Keratinocyte (primary cell): ENCODE results near the gene TNFRSF14. TPM values are rescaled to one million over a fixed set of nuclear protein-coding genes. Genes with fewer than 3 reads are reported as not detected.

ENCODE experiments used
- DNase-seq: peaks from one replicate; pipeline ENCODE4 v3.0.0-alpha.2; 2011; ENCODE audit warnings: low read depth, missing footprints, low spot score
- FAIRE-seq: peaks from 2 replicates; lab custom pipeline; 2011; peaks lifted over from hg19 to GRCh38; lab: Jason Lieb, UNC
- H2AFZ ChIP-seq: 2 replicates; pipeline ENCODE4 v1.6.0; 2012; ENCODE audit warnings: low read length, control low read depth, inconsistent platforms; ENCODE audit not compliant: control insufficient read depth
- H3K27ac ChIP-seq: 2 replicates; pipeline ENCODE4 v1.5.1; 2011; ENCODE audit warnings: low read length; ENCODE audit not compliant: control insufficient read depth, insufficient read depth
- H3K27me3 ChIP-seq: 3 replicates; pipeline ENCODE4 v1.6.0; 2011; ENCODE audit warnings: low read length; ENCODE audit not compliant: control insufficient read depth, insufficient read depth; ENCODE audit errors: extremely low read depth
- H3K36me3 ChIP-seq, 2 experiments: 2 replicates in 1 of 2; 3 replicates in 1 of 2; pipeline ENCODE4 v1.5.1; 2011; ENCODE audit warnings: low read length in 2 of 2, mild to moderate bottlenecking in 1 of 2; ENCODE audit not compliant: control insufficient read depth in 2 of 2, insufficient read depth in 2 of 2; ENCODE audit errors: extremely low read depth in 1 of 2
- H3K4me1 ChIP-seq: 3 replicates; pipeline ENCODE4 v1.5.1; 2011; ENCODE audit warnings: low read length; ENCODE audit not compliant: control insufficient read depth, insufficient read depth; ENCODE audit errors: extremely low read depth
- H3K4me2 ChIP-seq: 3 replicates; pipeline ENCODE4 v1.6.0; 2011; ENCODE audit warnings: low read depth, low read length; ENCODE audit not compliant: control insufficient read depth, insufficient read depth; ENCODE audit errors: extremely low read depth
- H3K4me3 ChIP-seq, 3 experiments: fragments of 200-600 bp in 1 of 3; sonication (generic) in 1 of 3; 2 replicates in 2 of 3; 3 replicates in 1 of 3; pipeline ENCODE4 v1.5.1; 2011 to 2016; ENCODE audit warnings: low read length in 3 of 3, mild to moderate bottlenecking in 3 of 3, control low read depth in 2 of 3, inconsistent platforms in 1 of 3, low read depth in 1 of 3, mixed read lengths in 1 of 3, mixed run types in 1 of 3, moderate library complexity in 1 of 3; ENCODE audit not compliant: control insufficient read depth in 2 of 3, insufficient read depth in 2 of 3; ENCODE audit errors: extremely low read depth in 1 of 3
- H3K79me2 ChIP-seq: 2 replicates; pipeline ENCODE4 v1.6.0; 2012; ENCODE audit warnings: low read length; ENCODE audit not compliant: control insufficient read depth, insufficient read depth
- H3K9ac ChIP-seq: 3 replicates; pipeline ENCODE4 v1.6.0; 2011; ENCODE audit warnings: low read length; ENCODE audit not compliant: control insufficient read depth, insufficient read depth; ENCODE audit errors: extremely low read depth
- H3K9me1 ChIP-seq: 3 replicates; pipeline ENCODE4 v1.6.0; 2011; ENCODE audit warnings: low read length; ENCODE audit not compliant: control insufficient read depth, insufficient read depth; ENCODE audit errors: extremely low read depth
- H3K9me3 ChIP-seq: 2 replicates; pipeline ENCODE4 v1.5.1; 2012; ENCODE audit warnings: low read depth, low read length; ENCODE audit not compliant: control insufficient read depth
- H4K20me1 ChIP-seq: 3 replicates; pipeline ENCODE4 v1.6.0; 2011; ENCODE audit warnings: low read length; ENCODE audit not compliant: control insufficient read depth, insufficient read depth; ENCODE audit errors: extremely low read depth
- EZH2 ChIP-seq: IDR thresholded peaks from one replicate; pipeline ENCODE4 v1.6.1; 2012; ENCODE audit warnings: inconsistent platforms, mild to moderate bottlenecking, low read length, moderate library complexity
- dilution Hi-C: fragments of 300-500 bp; cut with MboI; formaldehyde crosslinking; loops from one replicate; pipeline ENCODE4 v1.7.0; 2020; ENCODE audit warnings: low sequenced_read_pairs; ENCODE audit not compliant: extremely low pct_ligation_motif_present
- polyA plus RNA-seq, 5 experiments: library from polyadenylated mRNA; depleted of rRNA in 3 of 5; stranded (reverse) in 3 of 5; stranded (forward) in 1 of 5; unstranded in 1 of 5; fragments of >200 nt; gene quantifications; 1 replicate in 1 of 5; 2 replicates in 3 of 5; 3 replicates in 1 of 5; pipeline versions ENCODE4 v1.2.1 to v1.2.3, GENCODE V29; 2011 to 2012; ENCODE audit warnings: missing spikeins in 2 of 5, low read depth in 1 of 5, low replicate concordance in 1 of 5
- TF ChIP-seq, protein P1 (sequence below), 3 experiments: IDR thresholded peaks in 1 of 3; conservative IDR thresholded peaks in 1 of 3; optimal IDR thresholded peaks in 1 of 3; 2 replicates in 2 of 3; 3 replicates in 1 of 3; pipeline versions ENCODE3 to v1.5.1; 2011; ENCODE audit warnings: low read length in 3 of 3, mild to moderate bottlenecking in 3 of 3, moderate library complexity in 2 of 3, control low read depth in 1 of 3, inconsistent platforms in 1 of 3; ENCODE audit not compliant: insufficient read depth in 2 of 3; ENCODE audit errors: extremely low read depth in 1 of 3

TNFRSF14 gene
- polyA plus RNA-seq, 1 donor (not counting 4 experiments of a cell fraction or from before 2014, with no cell fraction given), result 5.2 TPM

GRCh38 chr1:2561898-2562895, 6.0 kb downstream of the TNFRSF14 start:
- H3K27me3 ChIP-seq, result peaks cover 21% of the 10 kb centered on the region
- no peaks in the 10 kb centered on the region for H4K20me1 ChIP-seq
- no peak overlapping the region for H3K9ac ChIP-seq
- H3K27ac ChIP-seq, result no peak overlapping the region
- DNase-seq (no peak), FAIRE-seq (no peak)
- H3K9me1 ChIP-seq, result no peaks in the 10 kb centered on the region
- TF ChIP-seq, protein P1, sequence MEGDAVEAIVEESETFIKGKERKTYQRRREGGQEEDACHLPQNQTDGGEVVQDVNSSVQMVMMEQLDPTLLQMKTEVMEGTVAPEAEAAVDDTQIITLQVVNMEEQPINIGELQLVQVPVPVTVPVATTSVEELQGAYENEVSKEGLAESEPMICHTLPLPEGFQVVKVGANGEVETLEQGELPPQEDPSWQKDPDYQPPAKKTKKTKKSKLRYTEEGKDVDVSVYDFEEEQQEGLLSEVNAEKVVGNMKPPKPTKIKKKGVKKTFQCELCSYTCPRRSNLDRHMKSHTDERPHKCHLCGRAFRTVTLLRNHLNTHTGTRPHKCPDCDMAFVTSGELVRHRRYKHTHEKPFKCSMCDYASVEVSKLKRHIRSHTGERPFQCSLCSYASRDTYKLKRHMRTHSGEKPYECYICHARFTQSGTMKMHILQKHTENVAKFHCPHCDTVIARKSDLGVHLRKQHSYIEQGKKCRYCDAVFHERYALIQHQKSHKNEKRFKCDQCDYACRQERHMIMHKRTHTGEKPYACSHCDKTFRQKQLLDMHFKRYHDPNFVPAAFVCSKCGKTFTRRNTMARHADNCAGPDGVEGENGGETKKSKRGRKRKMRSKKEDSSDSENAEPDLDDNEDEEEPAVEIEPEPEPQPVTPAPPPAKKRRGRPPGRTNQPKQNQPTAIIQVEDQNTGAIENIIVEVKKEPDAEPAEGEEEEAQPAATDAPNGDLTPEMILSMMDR (optimal IDR thresholded peaks at IDR 0.05 in 1 of 3, IDR thresholded peaks at IDR 0.05 in 1 of 3, conservative IDR thresholded peaks at IDR 0.05 in 1 of 3; ENCODE audit: extremely low read depth in 1 of 3, insufficient read depth in 2 of 3, low read length in 3 of 3), result peak; percentile 32 to 74 (median 49)
- no peak for TF ChIP-seq EZH2
- H3K4me3 ChIP-seq, result no peak overlapping the region
- no peaks in the 10 kb centered on the region for H3K4me1 ChIP-seq
- no peak overlapping the region for H2AFZ ChIP-seq
- H3K36me3 ChIP-seq, result no peaks in the 10 kb centered on the region
- dilution Hi-C loops, result no loop called here
- no peak overlapping the region for H3K4me2 ChIP-seq
- H3K9me3 ChIP-seq, result no peaks in the 10 kb centered on the region
- H3K79me2 ChIP-seq, result no peaks in the 10 kb centered on the region

- Histone ChIP-seq H4K20me1 (no peaks in the 10 kb centered on the region), H3K4me2 (no peak overlapping the region), H3K27ac (no peak overlapping the region), H3K79me2 (no peaks in the 10 kb centered on the region), H3K9me3 (no peaks in the 10 kb centered on the region), H3K4me3 (no peak overlapping the region), H2AFZ (no peak overlapping the region), H3K27me3 (peaks cover 21% of the 10 kb centered on the region), H3K9ac (no peak overlapping the region), H3K36me3 (no peaks in the 10 kb centered on the region), H3K4me1 (no peaks in the 10 kb centered on the region), H3K9me1 (no peaks in the 10 kb centered on the region)
- FAIRE-seq (no peak), DNase-seq (no peak)
- dilution Hi-C loops, result no loop called here
- TF ChIP-seq EZH2, result no peak
- TF ChIP-seq, protein P1 (optimal IDR thresholded peaks at IDR 0.05 in 1 of 3, IDR thresholded peaks at IDR 0.05 in 1 of 3, conservative IDR thresholded peaks at IDR 0.05 in 1 of 3; ENCODE audit: extremely low read depth in 1 of 3, insufficient read depth in 2 of 3, low read length in 3 of 3), result no peak
Observed at GRCh38 chr1:2563205-2563604, 7.0 kb downstream of the TNFRSF14 start.
